Measurements from ENCODE around the gene PPP1R14C. TPM values are rescaled to one million over a fixed set of nuclear protein-coding genes. Genes with fewer than 3 reads are reported as not detected.

Gene PPP1R14C
- total RNA-seq (104 and 106 TPM in 2 replicates), polyA plus RNA-seq (190 and 273 TPM in 2 replicates)

GRCh38 chr6:150142670-150143515 is at the start of gene PPP1R14C:
PPP1R14C (plus strand) TSS chr6:150143044; CDS start chr6:150143193, 149 bp downstream.
- no peaks in the 10 kb centered on the region for H3K36me3 ChIP-seq
- H3K27me3 ChIP-seq = peaks cover 47% of the 10 kb centered on the region
- H3K9me3 ChIP-seq (ENCODE audit: low read depth) = no peaks in the 10 kb centered on the region
- peak; percentile 15 to 85 for DNase-seq (ENCODE audit: low read depth in 1 of 2, low spot score in 1 of 2)
- H3K4me1 ChIP-seq (ENCODE audit: low read depth) = peaks cover 21% of the 10 kb centered on the region
- TF ChIP-seq CTCF (IDR thresholded peaks at IDR 0.05; ENCODE audit: low read depth, low read length) = no peak
- peak within 1 kb of the TSS; percentile 95 for H3K4me3 ChIP-seq
- peak within 1 kb of the TSS; percentile 92 for H3K27ac ChIP-seq

- Histone ChIP-seq H3K27me3 (peaks cover 6% of the 10 kb centered on the region), H3K9me3 (ENCODE audit: low read depth) (no peaks in the 10 kb centered on the region), H3K36me3 (no peaks in the 10 kb centered on the region), H3K4me1 (ENCODE audit: low read depth) (no peaks in the 10 kb centered on the region), H3K27ac (no peak overlapping the region), H3K4me3 (no peak overlapping the region)
- TF ChIP-seq CTCF (IDR thresholded peaks at IDR 0.05; ENCODE audit: low read depth, low read length) = no peak
- no peak for DNase-seq (ENCODE audit: low read depth in 1 of 2, low spot score in 1 of 2)
Observed at GRCh38 chr6:150093397-150093796, 49.4 kb upstream of the PPP1R14C start.

- Histone ChIP-seq H3K4me3 (no peak overlapping the region), H3K36me3 (no peaks in the 10 kb centered on the region), H3K27me3 (peaks cover 6% of the 10 kb centered on the region), H3K9me3 (ENCODE audit: low read depth) (no peaks in the 10 kb centered on the region), H3K4me1 (ENCODE audit: low read depth) (no peaks in the 10 kb centered on the region), H3K27ac (no peak overlapping the region)
- DNase-seq (ENCODE audit: low read depth in 1 of 2, low spot score in 1 of 2) = no peak
- TF ChIP-seq CTCF (IDR thresholded peaks at IDR 0.05; ENCODE audit: low read depth, low read length) = no peak
Observed at GRCh38 chr6:150098155-150098554, 44.7 kb upstream of the PPP1R14C start.

GRCh38 chr6:150099546-150099945 is 43.3 kb upstream of the PPP1R14C start:
- H3K9me3 ChIP-seq (ENCODE audit: low read depth) = no peaks in the 10 kb centered on the region
- no peak for DNase-seq (ENCODE audit: low read depth in 1 of 2, low spot score in 1 of 2)
- no peak for TF ChIP-seq CTCF (IDR thresholded peaks at IDR 0.05; ENCODE audit: low read depth, low read length)
- no peaks in the 10 kb centered on the region for H3K36me3 ChIP-seq
- no peaks in the 10 kb centered on the region for H3K4me1 ChIP-seq (ENCODE audit: low read depth)
- no peak overlapping the region for H3K4me3 ChIP-seq
- no peak overlapping the region for H3K27ac ChIP-seq
- peaks cover 6% of the 10 kb centered on the region for H3K27me3 ChIP-seq

GRCh38 chr6:150099953-150100352 is 42.9 kb upstream of the PPP1R14C start:
- Histone ChIP-seq H3K36me3 (no peaks in the 10 kb centered on the region), H3K27ac (no peak overlapping the region), H3K27me3 (peaks cover 6% of the 10 kb centered on the region), H3K4me3 (no peak overlapping the region), H3K9me3 (ENCODE audit: low read depth) (no peaks in the 10 kb centered on the region), H3K4me1 (ENCODE audit: low read depth) (no peaks in the 10 kb centered on the region)
- no peak for TF ChIP-seq CTCF (IDR thresholded peaks at IDR 0.05; ENCODE audit: low read depth, low read length)
- DNase-seq (ENCODE audit: low read depth in 1 of 2, low spot score in 1 of 2) = no peak

Data from cardiac muscle cell (in vitro differentiated cells and primary cell).